ENCODE data around the gene ABCA13.

ABCA13 gene

GRCh38 chr7:48522692-48523091 is 351.4 kb downstream of the ABCA13 start:
- Histone ChIP-seq H3K9ac (ENCODE audit: low read depth in 1 of 2, low read length in 2 of 2) (no peak overlapping the region), H3K36me3 (ENCODE audit: control insufficient read depth in 2 of 2, insufficient read depth in 2 of 2, low read length in 2 of 2) (no peaks in the 10 kb centered on the region), H3K27me3 (ENCODE audit: control insufficient read depth in 2 of 2, insufficient read depth in 2 of 2, low read length in 2 of 2) (no peaks in the 10 kb centered on the region), H3K27ac (ENCODE audit: low read depth in 2 of 2, low read length in 2 of 2) (no peak overlapping the region), H3K4me3 (ENCODE audit: low read length in 2 of 2) (no peak overlapping the region), H3K4me1 (ENCODE audit: control insufficient read depth in 2 of 2, insufficient read depth in 2 of 2, low read length in 2 of 2) (no peaks in the 10 kb centered on the region), H3K9me3 (ENCODE audit: control insufficient read depth in 2 of 2, low read length in 2 of 2) (no peaks in the 10 kb centered on the region)

GRCh38 chr7:48525736-48526732 is 354.8 kb downstream of the ABCA13 start:
- H3K27me3 ChIP-seq (ENCODE audit: control insufficient read depth in 2 of 2, insufficient read depth in 2 of 2, low read length in 2 of 2) = no peaks in the 10 kb centered on the region
- no peak overlapping the region for H3K4me3 ChIP-seq (ENCODE audit: low read length in 2 of 2)
- no peaks in the 10 kb centered on the region for H3K9me3 ChIP-seq (ENCODE audit: control insufficient read depth in 2 of 2, low read length in 2 of 2)
- no peak overlapping the region for H3K27ac ChIP-seq (ENCODE audit: low read depth in 2 of 2, low read length in 2 of 2)
- H3K9ac ChIP-seq (ENCODE audit: low read depth in 1 of 2, low read length in 2 of 2) = no peak overlapping the region
- H3K4me1 ChIP-seq (ENCODE audit: control insufficient read depth in 2 of 2, insufficient read depth in 2 of 2, low read length in 2 of 2) = no peaks in the 10 kb centered on the region
- H3K36me3 ChIP-seq (ENCODE audit: control insufficient read depth in 2 of 2, insufficient read depth in 2 of 2, low read length in 2 of 2) = no peaks in the 10 kb centered on the region

GRCh38 chr7:48528646-48529045 is 357.4 kb downstream of the ABCA13 start:
- no peaks in the 10 kb centered on the region for H3K27me3 ChIP-seq (ENCODE audit: control insufficient read depth in 2 of 2, insufficient read depth in 2 of 2, low read length in 2 of 2)
- H3K27ac ChIP-seq (ENCODE audit: low read depth in 2 of 2, low read length in 2 of 2) = no peak overlapping the region
- no peaks in the 10 kb centered on the region for H3K9me3 ChIP-seq (ENCODE audit: control insufficient read depth in 2 of 2, low read length in 2 of 2)
- no peak overlapping the region for H3K9ac ChIP-seq (ENCODE audit: low read depth in 1 of 2, low read length in 2 of 2)
- no peaks in the 10 kb centered on the region for H3K4me1 ChIP-seq (ENCODE audit: control insufficient read depth in 2 of 2, insufficient read depth in 2 of 2, low read length in 2 of 2)
- no peak overlapping the region for H3K4me3 ChIP-seq (ENCODE audit: low read length in 2 of 2)
- no peaks in the 10 kb centered on the region for H3K36me3 ChIP-seq (ENCODE audit: control insufficient read depth in 2 of 2, insufficient read depth in 2 of 2, low read length in 2 of 2)

- H3K9ac ChIP-seq (ENCODE audit: low read depth in 1 of 2, low read length in 2 of 2) = no peak overlapping the region
Observed at GRCh38 chr7:48537561-48537960, 366.3 kb downstream of the ABCA13 start.

GRCh38 chr7:48540746-48541145 is 369.5 kb downstream of the ABCA13 start:
- H3K9me3 ChIP-seq (ENCODE audit: control insufficient read depth in 2 of 2, low read length in 2 of 2) = no peaks in the 10 kb centered on the region
- H3K4me1 ChIP-seq (ENCODE audit: control insufficient read depth in 2 of 2, insufficient read depth in 2 of 2, low read length in 2 of 2) = no peaks in the 10 kb centered on the region
- no peak overlapping the region for H3K27ac ChIP-seq (ENCODE audit: low read depth in 2 of 2, low read length in 2 of 2)
- H3K36me3 ChIP-seq (ENCODE audit: control insufficient read depth in 2 of 2, insufficient read depth in 2 of 2, low read length in 2 of 2) = no peaks in the 10 kb centered on the region
- H3K4me3 ChIP-seq (ENCODE audit: low read length in 2 of 2) = no peak overlapping the region
- no peaks in the 10 kb centered on the region for H3K27me3 ChIP-seq (ENCODE audit: control insufficient read depth in 2 of 2, insufficient read depth in 2 of 2, low read length in 2 of 2)
- no peak overlapping the region for H3K9ac ChIP-seq (ENCODE audit: low read depth in 1 of 2, low read length in 2 of 2)

More at GRCh38 chr7:48537561-48537960, 366.3 kb downstream of the ABCA13 start:
- Histone ChIP-seq H3K27me3 (ENCODE audit: control insufficient read depth in 2 of 2, insufficient read depth in 2 of 2, low read length in 2 of 2) (no peaks in the 10 kb centered on the region), H3K9me3 (ENCODE audit: control insufficient read depth in 2 of 2, low read length in 2 of 2) (no peaks in the 10 kb centered on the region), H3K36me3 (ENCODE audit: control insufficient read depth in 2 of 2, insufficient read depth in 2 of 2, low read length in 2 of 2) (no peaks in the 10 kb centered on the region), H3K27ac (ENCODE audit: low read depth in 2 of 2, low read length in 2 of 2) (no peak overlapping the region), H3K4me3 (ENCODE audit: low read length in 2 of 2) (no peak overlapping the region), H3K4me1 (ENCODE audit: control insufficient read depth in 2 of 2, insufficient read depth in 2 of 2, low read length in 2 of 2) (no peaks in the 10 kb centered on the region)

- Histone ChIP-seq H3K9ac (ENCODE audit: low read depth in 1 of 2, low read length in 2 of 2) (no peak overlapping the region), H3K4me3 (ENCODE audit: low read length in 2 of 2) (no peak overlapping the region), H3K27me3 (ENCODE audit: control insufficient read depth in 2 of 2, insufficient read depth in 2 of 2, low read length in 2 of 2) (no peaks in the 10 kb centered on the region), H3K4me1 (ENCODE audit: control insufficient read depth in 2 of 2, insufficient read depth in 2 of 2, low read length in 2 of 2) (no peaks in the 10 kb centered on the region), H3K9me3 (ENCODE audit: control insufficient read depth in 2 of 2, low read length in 2 of 2) (no peaks in the 10 kb centered on the region), H3K36me3 (ENCODE audit: control insufficient read depth in 2 of 2, insufficient read depth in 2 of 2, low read length in 2 of 2) (no peaks in the 10 kb centered on the region), H3K27ac (ENCODE audit: low read depth in 2 of 2, low read length in 2 of 2) (no peak overlapping the region)
Observed at GRCh38 chr7:48548667-48549066, 377.4 kb downstream of the ABCA13 start.

- Histone ChIP-seq H3K27ac (ENCODE audit: low read depth in 2 of 2, low read length in 2 of 2) (no peak overlapping the region), H3K4me3 (ENCODE audit: low read length in 2 of 2) (no peak overlapping the region), H3K9ac (ENCODE audit: low read depth in 1 of 2, low read length in 2 of 2) (no peak overlapping the region), H3K36me3 (ENCODE audit: control insufficient read depth in 2 of 2, insufficient read depth in 2 of 2, low read length in 2 of 2) (no peaks in the 10 kb centered on the region), H3K27me3 (ENCODE audit: control insufficient read depth in 2 of 2, insufficient read depth in 2 of 2, low read length in 2 of 2) (no peaks in the 10 kb centered on the region), H3K4me1 (ENCODE audit: control insufficient read depth in 2 of 2, insufficient read depth in 2 of 2, low read length in 2 of 2) (no peaks in the 10 kb centered on the region), H3K9me3 (ENCODE audit: control insufficient read depth in 2 of 2, low read length in 2 of 2) (no peaks in the 10 kb centered on the region)
Observed at GRCh38 chr7:48551652-48552051, 380.4 kb downstream of the ABCA13 start.

GRCh38 chr7:48563334-48563733 is 392.1 kb downstream of the ABCA13 start:
- no peaks in the 10 kb centered on the region for H3K4me1 ChIP-seq (ENCODE audit: control insufficient read depth in 2 of 2, insufficient read depth in 2 of 2, low read length in 2 of 2)
- H3K27ac ChIP-seq (ENCODE audit: low read depth in 2 of 2, low read length in 2 of 2) = no peak overlapping the region
- H3K9ac ChIP-seq (ENCODE audit: low read depth in 1 of 2, low read length in 2 of 2) = no peak overlapping the region
- H3K36me3 ChIP-seq (ENCODE audit: control insufficient read depth in 2 of 2, insufficient read depth in 2 of 2, low read length in 2 of 2) = no peaks in the 10 kb centered on the region
- H3K27me3 ChIP-seq (ENCODE audit: control insufficient read depth in 2 of 2, insufficient read depth in 2 of 2, low read length in 2 of 2) = no peaks in the 10 kb centered on the region
- H3K4me3 ChIP-seq (ENCODE audit: low read length in 2 of 2) = no peak overlapping the region
- no peaks in the 10 kb centered on the region for H3K9me3 ChIP-seq (ENCODE audit: control insufficient read depth in 2 of 2, low read length in 2 of 2)

- no peaks in the 10 kb centered on the region for H3K27me3 ChIP-seq (ENCODE audit: control insufficient read depth in 2 of 2, insufficient read depth in 2 of 2, low read length in 2 of 2)
- no peak overlapping the region for H3K9ac ChIP-seq (ENCODE audit: low read depth in 1 of 2, low read length in 2 of 2)
- no peaks in the 10 kb centered on the region for H3K36me3 ChIP-seq (ENCODE audit: control insufficient read depth in 2 of 2, insufficient read depth in 2 of 2, low read length in 2 of 2)
- no peak overlapping the region for H3K4me3 ChIP-seq (ENCODE audit: low read length in 2 of 2)
- H3K4me1 ChIP-seq (ENCODE audit: control insufficient read depth in 2 of 2, insufficient read depth in 2 of 2, low read length in 2 of 2) = no peaks in the 10 kb centered on the region
- H3K9me3 ChIP-seq (ENCODE audit: control insufficient read depth in 2 of 2, low read length in 2 of 2) = no peaks in the 10 kb centered on the region
- H3K27ac ChIP-seq (ENCODE audit: low read depth in 2 of 2, low read length in 2 of 2) = no peak overlapping the region
Observed at GRCh38 chr7:48575516-48575915, 404.3 kb downstream of the ABCA13 start.

GRCh38 chr7:48587475-48587874 is 416.2 kb downstream of the ABCA13 start:
- no peaks in the 10 kb centered on the region for H3K36me3 ChIP-seq (ENCODE audit: control insufficient read depth in 2 of 2, insufficient read depth in 2 of 2, low read length in 2 of 2)
- H3K27ac ChIP-seq (ENCODE audit: low read depth in 2 of 2, low read length in 2 of 2) = no peak overlapping the region
- H3K27me3 ChIP-seq (ENCODE audit: control insufficient read depth in 2 of 2, insufficient read depth in 2 of 2, low read length in 2 of 2) = no peaks in the 10 kb centered on the region
- H3K9me3 ChIP-seq (ENCODE audit: control insufficient read depth in 2 of 2, low read length in 2 of 2) = no peaks in the 10 kb centered on the region
- H3K4me3 ChIP-seq (ENCODE audit: low read length in 2 of 2) = no peak overlapping the region
- no peak overlapping the region for H3K9ac ChIP-seq (ENCODE audit: low read depth in 1 of 2, low read length in 2 of 2)
- H3K4me1 ChIP-seq (ENCODE audit: control insufficient read depth in 2 of 2, insufficient read depth in 2 of 2, low read length in 2 of 2) = no peaks in the 10 kb centered on the region

Data from mucosa of rectum (tissue), 2 donors.